NCI-H526 treated with DMSO at 0.1 percent for 48 hours (cell line): ENCODE measurements around the gene ZNF282.

Experiments used
- DNase-seq: peaks from one replicate; lab custom pipeline; 2025; lab: John Stamatoyannopoulos, UW

The ZNF282 gene

DNA sequence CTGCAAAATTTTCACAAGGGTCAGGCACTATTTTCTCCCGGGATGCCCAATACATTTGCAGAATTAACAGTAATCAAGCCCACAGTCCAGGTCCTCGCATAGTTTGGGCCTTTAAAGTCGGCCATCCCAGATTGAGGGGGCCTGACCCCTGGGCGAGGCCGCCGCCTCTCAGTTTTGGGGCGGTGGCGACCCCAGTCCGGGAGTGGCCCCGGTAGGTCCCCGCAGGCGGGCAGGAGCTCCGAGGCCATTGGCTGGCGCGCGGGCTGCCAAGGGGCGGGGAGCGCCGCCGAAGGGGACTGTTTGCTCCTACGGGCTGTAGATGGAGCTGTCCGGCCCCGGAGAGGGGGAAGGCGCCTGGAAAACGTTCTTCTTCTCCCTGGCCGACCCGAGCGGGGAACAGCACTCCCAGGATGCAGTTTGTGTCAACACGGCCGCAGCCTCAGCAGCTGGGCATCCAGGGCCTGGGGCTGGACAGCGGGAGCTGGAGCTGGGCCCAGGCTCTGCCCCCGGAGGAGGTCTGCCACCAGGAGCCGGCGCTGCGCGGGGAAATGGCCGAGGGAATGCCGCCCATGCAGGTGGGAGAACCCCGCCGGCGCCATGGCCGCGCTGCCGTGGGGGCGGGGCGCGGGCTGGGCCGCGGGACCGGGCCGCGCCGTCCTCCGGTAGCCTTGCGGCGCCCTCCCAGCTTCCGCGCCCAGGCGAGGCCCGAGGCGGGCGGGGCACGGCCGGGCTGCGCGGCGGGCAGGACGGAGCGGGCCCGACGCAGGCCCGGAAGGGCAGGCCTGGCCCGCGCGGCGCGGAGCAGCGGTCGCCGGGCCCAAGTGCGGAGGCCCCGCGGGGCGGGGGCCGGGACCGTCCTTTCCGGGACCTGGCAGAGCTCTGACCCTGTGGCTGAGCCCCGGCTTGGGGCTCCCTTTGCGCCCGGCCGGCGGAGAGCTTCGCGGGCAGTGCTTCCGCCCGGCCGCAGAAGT lies at the start of gene ZNF282:
TSS of gene ZNF282 (plus strand) at position 367 of the 971 bp plus-strand sequence. CDS start at position 411, 44 bp downstream.
- peak; percentile 90 for DNase-seq

DNA sequence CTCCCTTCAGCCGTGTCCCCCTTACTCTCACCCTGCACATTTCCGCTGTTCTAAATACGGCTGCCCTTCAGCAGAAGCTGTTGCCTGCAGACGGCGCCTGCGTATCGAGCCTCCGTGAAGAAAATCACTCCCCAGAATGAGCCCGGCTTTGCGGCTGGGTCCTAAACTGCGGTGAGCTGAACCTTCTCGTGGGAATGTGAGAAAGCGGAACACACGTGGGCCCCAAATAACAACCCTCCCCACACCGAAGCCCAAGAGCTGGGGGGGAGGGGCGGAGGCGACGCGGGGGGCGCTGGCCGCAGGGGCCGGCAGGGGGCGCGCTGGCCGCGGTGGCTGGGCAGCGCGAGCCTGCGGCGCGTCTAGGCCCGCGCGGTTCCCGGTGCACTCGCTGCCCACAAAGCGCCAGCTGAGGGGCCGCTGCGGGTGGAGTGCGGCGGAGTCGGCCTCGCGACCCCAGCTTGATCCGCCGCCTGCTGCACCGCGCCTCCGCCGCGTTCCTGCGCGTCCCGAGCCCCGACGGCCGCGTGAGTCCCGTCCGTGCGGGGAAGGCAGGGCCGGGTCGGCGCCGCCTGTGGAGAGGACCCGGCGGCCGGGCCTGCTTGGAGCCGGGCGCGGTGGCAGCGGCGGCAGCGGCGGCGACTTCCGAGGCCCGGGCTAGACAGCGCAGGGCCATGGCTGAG lies 48.1 kb upstream of the ZNF282 start, which contains the start of gene ZNF398:
TSS of gene ZNF398 (plus strand) at position 382 of the 680 bp plus-strand sequence. CDS start at position 672, 290 bp downstream.
- peak; percentile 66 for DNase-seq

DNA sequence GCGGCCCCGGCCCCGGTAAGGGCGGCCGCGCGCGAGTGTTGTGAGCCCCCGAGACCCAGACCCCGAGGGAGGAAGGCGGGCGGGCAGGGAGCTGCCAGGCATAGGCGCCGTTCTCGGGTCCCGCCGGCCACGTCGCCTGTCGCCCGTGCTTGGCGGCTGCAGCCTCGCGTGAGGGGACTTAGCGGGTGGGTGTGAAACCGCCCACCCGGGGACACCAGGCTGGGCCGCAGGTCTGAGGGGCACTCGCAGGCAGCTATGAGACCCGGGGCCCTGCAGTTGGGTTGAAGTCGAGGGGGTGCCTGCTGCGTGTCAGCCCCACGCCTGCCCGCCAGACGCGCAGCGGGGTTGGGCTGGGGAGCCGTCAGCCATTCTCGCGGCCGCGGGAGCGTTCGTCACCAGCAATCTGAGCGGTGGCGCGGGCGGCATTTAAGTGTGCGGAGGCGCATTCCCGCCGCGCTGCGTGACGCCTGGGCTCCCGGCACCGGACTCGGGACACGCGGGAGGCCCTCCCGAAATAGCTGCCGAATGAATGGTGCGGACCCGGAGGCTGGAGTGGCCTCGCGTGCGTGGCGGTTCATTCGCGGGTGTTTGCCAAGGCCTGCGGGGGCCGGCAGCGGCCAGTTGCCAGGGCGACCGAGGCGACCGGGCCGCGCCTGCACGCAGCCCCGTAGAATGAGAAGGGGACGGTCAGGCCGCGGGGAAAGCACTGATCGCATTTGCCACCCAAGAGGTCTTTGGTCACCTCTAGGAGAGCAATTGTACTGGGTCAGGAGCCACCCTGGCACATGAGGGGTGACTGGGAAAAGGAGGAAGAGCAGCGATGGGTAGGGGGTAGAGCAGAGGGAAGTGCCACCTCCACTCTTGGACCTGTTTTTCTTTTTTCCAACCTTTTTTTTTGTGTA lies 47.3 kb upstream of the ZNF282 start:
- DNase-seq, result peak; percentile 25

DNA sequence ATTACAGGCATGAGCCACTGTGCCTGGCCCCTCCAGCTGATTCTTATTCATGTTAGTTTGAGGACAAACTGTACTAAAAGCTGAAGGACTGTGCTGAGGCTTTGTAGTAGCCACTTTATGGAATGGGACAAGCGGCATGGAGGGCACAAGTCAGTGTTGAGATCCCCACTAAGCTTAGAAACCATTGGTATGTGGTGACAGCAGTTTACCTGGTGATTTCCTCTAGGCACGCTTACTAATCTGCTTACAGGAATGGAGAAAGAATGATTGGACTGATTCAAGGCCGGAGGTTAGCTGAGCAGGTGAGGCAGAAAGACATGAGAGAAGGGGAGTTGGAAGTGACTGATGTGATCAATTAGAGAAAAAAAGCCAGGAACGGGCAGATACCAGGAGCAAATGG lies 44.4 kb upstream of the ZNF282 start:
- no peak for DNase-seq

DNA sequence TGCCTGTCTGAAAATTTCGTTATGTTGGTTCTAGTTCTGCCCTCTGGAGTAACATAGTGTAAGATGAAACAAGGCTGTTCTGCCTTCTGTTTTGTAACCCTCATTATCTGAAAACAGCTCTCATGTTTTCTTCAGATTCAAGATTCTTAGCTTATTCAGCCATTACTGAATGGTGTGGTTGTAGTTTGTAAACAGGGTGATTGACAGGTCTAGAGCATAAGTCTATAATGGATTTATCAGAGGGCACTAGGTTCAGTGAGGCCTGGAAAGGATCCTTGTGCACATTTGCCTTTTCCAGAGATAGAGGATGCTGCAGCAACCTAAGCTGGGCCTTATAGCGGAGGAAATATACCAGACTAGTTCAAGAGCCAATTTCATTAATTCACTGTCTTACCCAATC lies 42.0 kb upstream of the ZNF282 start:
- DNase-seq, result no peak

DNA sequence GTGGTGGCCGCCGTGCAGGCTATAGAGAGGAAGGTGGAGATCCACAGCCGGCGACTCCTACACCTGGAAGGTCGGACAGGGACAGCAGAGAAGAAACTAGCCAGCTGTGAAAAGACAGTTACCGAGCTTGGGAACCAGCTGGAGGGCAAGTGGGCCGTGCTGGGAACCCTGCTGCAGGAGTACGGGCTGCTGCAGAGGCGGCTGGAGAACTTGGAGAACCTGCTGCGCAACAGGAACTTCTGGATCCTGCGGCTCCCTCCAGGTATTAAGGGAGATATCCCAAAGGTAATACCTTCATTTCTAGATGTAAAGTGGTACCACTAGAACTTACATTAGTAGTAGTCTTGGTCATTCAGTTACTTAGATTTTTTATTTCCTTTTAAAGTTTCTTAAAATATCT lies 41.3 kb upstream of the ZNF282 start:
- DNase-seq, result no peak

DNA sequence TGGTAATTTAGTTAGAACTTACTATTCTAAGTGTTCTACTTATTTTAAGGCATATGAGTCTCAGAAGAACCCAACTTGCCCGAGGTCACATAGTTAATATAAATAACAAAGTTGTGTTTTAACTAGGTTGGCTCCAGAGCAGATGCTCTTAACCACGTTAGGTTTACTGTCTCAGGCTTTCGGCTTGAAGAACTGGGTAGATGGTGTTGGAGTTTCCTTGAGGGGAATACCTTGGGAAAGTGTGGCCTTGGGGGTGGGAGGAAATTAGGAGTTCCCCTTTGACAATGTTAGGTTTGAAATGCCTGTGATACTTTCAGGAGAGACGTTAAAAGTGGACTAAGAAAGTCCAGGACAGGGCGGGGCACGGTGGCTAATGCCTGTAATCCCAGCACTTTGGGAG lies 38.4 kb upstream of the ZNF282 start:
- no peak for DNase-seq

DNA sequence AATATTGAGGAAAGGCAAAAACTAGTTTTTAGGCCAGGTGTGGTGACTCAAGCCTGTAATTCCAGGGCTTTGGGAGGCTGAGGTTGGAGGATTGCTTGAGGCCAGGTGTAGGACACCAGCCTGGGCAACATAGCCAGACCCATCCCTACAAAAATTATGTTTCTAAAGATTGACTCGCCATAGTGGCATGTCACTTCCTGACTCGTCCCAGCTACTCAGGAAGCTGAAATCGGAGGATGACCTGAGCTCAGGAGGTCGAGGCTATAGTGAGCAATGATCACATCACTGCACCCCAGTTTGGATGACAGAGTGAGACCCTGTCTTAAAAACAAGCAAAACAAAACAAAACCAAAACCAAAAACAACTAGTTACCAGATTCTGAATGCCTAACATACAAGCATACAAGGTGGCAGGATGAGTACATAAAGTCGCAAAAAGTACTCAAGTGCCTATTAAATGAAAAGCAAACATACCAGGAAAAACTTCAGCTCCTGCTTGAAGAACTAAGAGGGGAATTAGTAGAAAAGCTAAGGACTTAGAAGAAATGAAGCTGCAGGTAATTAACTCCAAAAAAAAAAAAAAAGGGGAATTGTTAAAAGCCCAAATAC lies 34.0 kb upstream of the ZNF282 start:
- no peak for DNase-seq

DNA sequence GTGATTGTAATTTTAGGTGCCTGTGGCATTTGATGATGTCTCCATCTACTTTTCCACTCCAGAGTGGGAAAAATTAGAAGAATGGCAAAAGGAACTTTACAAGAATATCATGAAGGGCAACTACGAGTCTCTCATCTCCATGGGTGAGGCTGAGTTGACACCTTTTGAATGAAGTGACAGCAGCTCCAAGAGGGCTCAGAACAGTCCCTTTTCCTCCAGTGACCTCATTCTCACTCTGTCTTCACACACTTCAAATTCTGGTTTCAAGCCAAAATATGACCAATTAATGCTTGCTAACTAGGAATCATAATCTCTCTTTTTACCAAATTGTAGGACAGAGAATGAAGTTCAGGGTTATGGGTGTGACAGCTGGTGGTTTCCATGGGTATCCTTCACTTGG lies 29.2 kb upstream of the ZNF282 start:
- DNase-seq, result no peak

DNA sequence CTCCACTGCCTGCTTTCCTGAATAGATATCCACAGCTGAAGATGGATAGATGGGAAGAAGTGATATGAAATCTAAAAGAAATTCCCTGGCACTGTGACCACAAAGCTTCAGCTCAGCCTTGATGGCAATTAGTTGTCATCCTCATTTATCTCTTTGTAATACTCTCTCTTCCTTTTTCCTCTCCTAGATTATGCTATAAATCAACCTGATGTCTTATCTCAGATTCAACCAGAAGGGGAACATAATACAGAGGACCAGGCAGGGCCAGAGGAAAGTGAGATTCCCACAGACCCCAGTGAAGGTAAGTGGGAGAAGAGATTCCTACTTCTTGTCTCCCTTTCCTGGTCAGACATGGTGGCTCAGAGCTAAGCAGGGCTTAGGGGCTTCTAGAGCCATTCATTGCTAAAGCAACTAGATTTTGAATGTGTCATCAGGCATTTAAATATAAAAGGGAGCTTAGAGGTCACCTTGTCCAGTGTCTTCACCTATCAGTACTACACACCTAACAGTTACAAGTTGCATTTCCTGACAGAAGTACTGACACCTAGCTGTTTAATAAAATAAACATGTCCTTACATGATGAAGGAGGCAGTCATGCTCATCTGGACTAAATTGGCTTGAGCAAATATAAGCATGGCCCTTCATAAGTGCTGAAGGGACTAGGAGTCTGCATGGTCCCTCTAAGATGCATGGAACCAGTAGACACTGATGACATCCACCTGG lies 28.6 kb upstream of the ZNF282 start:
- no peak for DNase-seq

DNA sequence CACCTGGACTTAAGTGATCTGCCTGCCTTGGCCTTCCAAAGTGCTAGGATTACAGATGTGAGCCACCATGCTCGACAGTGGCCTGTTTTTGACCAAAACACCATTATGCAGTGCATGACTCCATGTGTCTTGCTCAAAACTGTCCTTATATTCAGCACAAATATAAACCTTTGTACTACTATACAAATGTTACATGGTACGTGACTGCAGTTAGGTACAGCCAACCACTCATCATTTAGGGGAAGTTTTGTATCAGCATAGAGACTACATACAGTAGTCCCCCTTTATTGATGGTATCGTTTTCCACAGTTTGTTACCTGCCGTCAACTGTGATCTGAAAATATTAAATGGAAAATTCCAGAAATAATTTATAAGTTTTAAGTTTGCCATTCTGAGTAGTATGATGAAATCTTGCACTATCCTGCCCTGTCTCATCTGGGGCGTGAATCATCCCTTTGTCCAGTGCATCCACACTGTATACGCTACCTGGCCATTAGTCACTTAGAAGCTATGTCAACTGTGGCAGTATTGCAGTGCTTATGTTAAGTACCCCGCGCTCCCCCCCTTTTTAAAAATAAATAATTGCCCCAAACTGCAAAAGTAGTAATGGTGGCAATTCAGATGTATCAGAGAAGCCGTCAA lies 23.3 kb upstream of the ZNF282 start:
- no peak for DNase-seq

DNA sequence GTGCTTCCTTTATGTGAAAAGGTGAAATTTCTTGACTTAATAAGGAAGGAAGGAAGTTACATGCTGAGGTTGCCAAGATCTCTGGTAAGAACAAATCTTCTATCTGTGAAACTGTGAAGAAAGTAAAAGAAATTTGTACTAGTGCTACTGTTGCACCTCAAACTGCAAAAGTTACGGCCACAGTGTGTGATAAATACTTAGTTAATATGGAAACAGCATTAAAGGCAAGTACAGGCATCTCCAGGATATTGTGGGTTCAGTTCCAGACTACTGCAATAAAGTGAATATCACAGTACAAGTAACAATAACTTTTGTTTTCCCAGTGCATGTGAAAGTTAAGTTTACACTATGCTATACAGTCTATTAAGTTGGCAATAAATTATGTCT lies 22.8 kb upstream of the ZNF282 start:
- DNase-seq, result no peak

DNA sequence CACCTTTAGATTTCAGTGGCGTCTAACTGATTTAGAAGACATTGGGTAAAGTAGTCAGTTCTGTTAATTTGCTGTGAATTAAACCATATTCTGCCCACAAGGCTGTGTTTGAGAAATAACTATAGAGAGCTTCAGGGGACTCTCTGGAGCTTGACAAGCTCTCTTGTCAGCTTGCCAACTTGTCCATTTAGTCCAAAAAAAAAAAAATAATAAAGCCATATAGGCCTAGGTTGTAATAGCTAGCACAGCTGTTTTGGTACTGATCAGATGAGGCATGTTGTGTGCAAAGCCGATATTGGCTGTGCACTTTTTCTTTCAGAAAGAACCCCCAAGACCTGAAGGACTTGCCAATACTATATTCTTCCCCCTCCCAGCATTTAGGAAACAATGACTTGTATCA lies 20.2 kb upstream of the ZNF282 start:
- no peak for DNase-seq

DNA sequence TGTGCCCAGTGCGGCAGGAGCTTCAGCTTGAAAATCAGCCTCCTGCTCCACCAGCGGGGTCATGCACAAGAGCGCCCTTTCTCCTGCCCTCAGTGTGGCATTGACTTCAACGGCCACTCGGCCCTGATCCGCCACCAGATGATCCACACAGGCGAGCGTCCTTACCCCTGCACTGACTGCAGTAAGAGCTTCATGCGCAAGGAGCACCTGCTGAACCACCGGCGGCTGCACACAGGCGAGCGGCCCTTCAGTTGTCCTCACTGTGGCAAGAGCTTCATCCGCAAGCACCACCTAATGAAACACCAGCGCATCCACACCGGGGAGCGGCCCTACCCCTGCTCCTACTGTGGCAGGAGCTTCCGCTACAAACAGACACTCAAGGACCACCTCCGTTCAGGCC lies 16.1 kb upstream of the ZNF282 start:
- DNase-seq, result no peak

DNA sequence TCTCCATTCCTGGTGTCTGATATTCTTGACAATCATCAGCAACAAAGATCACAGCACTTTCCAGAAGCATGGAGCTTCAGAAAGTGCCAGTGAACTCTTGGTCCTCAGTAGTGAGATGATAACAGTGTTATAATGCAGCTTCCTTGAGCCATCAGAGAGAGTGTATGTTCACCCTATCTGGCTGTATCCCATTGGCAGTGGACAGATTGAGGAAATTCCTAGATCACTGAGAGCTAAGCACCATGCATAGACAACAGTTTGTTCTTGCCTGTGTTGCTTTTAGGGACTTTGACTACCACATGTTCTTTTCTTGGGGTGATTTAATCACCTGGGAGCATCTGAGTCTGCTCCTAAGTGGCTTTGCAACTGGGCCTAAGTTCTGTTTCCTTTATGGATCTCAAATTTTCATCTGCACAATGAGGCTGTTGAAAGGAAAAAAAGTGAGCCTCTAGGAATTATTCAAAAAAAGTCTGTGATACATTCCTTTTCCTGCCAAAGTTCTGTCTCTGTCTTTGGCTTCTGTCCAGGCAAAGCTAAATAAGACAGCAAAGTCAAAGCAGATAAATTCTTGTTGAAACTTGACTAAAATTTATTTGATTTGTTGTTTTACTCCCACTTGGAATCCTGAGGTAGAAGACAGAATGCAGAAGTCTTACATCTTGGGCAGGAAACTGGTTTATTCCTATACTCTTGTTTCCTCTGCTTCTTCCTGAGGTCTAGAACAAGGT lies 14.5 kb upstream of the ZNF282 start:
- DNase-seq, result no peak

DNA sequence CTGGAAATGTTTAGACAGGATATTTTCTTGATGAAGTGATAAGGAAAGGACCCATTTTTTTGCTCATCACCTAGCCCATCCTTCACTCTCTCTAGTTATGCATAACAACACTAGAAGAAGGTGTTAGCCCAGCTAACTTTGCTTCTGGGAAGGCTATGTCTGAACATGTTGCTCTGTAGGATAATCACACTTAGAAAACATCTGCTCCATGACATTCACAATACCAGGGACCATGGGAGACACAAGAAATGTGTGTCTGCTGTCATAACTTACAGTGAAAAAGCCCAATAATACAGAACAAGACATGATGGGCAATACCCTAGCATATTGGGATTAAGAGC lies 13.9 kb upstream of the ZNF282 start:
- no peak for DNase-seq

DNA sequence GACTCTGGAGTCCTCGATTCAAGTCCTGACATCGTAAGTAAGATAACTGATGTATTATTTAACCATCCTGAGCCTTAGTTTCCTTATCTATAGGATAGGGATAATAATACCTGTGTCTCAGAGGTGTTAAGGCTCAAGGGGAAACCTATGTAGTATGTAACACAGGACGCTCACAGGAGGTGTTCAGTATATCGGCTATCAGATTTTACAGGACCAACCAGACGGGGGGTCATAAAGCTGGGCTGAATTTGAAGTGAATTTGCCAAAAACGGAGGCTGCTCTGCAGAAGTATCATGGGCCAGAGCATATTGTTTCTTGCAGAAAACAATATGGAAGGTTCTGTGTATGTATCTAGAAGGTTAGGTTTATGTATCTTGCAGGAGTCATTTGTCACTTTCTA lies 11.1 kb upstream of the ZNF282 start:
- no peak for DNase-seq

DNA sequence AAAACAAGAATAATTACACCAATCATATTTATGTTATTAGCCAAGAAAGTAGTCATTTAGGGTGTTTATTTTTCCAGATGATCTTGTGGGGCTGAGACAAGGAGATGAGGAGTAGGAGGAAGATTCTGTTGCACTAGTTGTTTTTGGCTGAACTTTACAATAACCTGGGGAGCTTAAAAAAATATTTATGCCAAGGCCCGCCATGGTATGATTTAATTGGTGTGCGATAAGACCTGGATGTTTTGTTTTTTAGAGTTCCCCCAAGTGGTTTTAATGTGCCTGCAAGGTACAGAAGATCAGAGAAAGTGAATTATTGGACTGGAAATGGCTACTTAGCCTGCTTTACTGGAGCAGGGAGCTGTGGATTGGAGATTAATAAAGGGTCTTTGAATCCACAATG lies 7.1 kb upstream of the ZNF282 start:
- no peak for DNase-seq

DNA sequence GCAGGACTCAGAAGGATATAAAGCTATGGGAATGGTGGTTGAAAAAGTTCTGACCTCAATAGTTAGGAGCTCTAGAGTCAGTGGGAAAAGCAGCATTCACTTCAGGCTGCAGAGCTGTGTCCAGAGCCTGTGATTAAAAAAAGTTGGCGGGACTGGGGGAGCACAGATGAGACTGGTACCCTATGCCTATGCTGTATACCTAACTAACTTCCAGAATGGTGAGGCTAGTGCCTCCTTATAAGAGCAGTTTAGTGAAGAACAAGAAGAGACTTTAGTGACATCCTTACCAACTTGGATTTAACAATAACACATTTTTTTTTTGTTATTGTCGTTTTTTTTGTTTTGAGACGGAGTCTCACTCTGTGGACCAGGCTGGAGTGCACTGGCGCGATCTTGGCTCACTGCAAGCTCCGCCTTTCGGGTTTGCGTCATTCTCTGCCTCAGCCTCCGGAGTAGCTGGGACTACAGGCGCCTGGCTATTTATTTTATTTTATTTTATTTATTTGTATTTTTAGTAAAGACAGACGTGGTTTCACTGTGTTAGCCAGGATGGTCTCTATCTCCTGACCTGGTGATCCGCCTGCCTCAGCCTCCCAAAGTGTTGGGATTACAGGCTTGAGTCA lies 6.6 kb upstream of the ZNF282 start:
- DNase-seq, result no peak

DNA sequence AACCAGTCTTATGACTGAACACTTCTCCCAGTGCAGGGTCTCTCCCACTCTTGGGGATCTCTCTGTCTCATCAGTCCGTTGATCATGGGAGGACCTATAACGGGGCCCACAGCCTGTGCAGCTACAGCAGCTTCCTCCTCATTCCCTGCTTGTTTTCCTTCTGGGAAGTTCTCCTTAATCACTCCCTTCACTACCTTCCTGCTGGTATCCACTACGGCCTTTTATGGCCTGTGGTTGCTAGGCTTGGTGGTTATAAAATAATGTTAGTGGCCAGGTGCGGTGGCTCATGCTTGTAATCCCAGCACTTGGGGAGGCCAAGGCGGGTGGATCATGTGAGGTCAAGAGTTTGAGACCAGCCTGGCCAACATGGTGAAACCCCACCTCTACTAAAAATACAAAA lies 3.5 kb upstream of the ZNF282 start:
- no peak for DNase-seq
